ENCODE data around the gene HSF2. TPM values are rescaled to one million over a fixed set of nuclear protein-coding genes. Genes with fewer than 3 reads are reported as not detected.

The HSF2 gene
- total RNA-seq, 2 experiments from 2014 or later: 22.0 to 27.0 TPM

GRCh38 chr6:122401104-122401503 is 1.7 kb downstream of the HSF2 start:
- H3K36me3 Mint-ChIP-seq (ENCODE audit: low read depth): peaks cover 4% of the 10 kb centered on the region
- no peak for DNase-seq
- peak overlapping the region; percentile 97 for H3K4me3 Mint-ChIP-seq
- no peaks in the 10 kb centered on the region for H3K9me3 Mint-ChIP-seq
- no peaks in the 10 kb centered on the region for H3K27me3 Mint-ChIP-seq (ENCODE audit: low read depth)
- peak overlapping the region; percentile 16 for H3K27ac Mint-ChIP-seq
- H3K4me1 Mint-ChIP-seq (ENCODE audit: low read depth): peaks cover 54% of the 10 kb centered on the region
- CTCF ChIA-PET: interaction anchor here (1.0 to 1.3 kb wide), 3 partner anchors 56 to 129 kb away, joined by 3 read pairs; no protein-coding TSS in a partner anchor
- intact Hi-C loops (cut with micrococcal nuclease): no loop called here

GRCh38 chr6:122404444-122404843 is 5.0 kb downstream of the HSF2 start:
- H3K36me3 Mint-ChIP-seq (ENCODE audit: low read depth): peaks cover 14% of the 10 kb centered on the region
- H3K27me3 Mint-ChIP-seq (ENCODE audit: low read depth): no peaks in the 10 kb centered on the region
- intact Hi-C loops (cut with micrococcal nuclease): no loop called here
- H3K4me1 Mint-ChIP-seq (ENCODE audit: low read depth): peaks cover 80% of the 10 kb centered on the region
- no peaks in the 10 kb centered on the region for H3K9me3 Mint-ChIP-seq
- H3K4me3 Mint-ChIP-seq: no peak overlapping the region
- DNase-seq: no peak
- H3K27ac Mint-ChIP-seq: no peak overlapping the region
- CTCF ChIA-PET: interaction anchor here (0.6 kb wide), 1 partner anchor 11 kb away, joined by 4 read pairs; no protein-coding TSS in a partner anchor

DNA sequence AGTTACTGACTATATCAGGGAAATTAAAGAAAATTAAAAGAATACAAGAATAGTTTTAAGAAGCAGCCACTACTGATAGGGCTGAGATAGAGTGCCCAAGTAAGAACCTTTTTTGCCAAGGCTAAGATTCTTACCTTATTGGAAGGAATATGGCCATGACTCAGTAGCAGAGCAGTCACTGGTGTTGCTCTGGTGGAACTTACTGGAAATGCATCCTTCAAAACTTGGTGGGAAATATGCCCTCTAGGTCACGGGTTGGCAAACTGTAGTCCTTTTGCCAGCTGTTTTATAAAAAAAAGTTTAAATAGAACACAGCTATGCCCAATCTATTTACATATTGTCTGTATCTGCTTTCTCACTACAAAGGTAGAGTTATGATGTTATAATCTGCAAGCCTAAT is 6.0 kb downstream of the HSF2 start:
- Mint-ChIP-seq H3K9me3 (no peaks in the 10 kb centered on the region), H3K36me3 (ENCODE audit: low read depth) (peaks cover 14% of the 10 kb centered on the region), H3K4me1 (ENCODE audit: low read depth) (peaks cover 88% of the 10 kb centered on the region), H3K27me3 (ENCODE audit: low read depth) (no peaks in the 10 kb centered on the region), H3K27ac (no peak overlapping the region), H3K4me3 (no peak overlapping the region)
- no peak for DNase-seq
- intact Hi-C loops (cut with micrococcal nuclease): no loop called here
- CTCF ChIA-PET: interaction anchor here (1.0 to 1.1 kb wide), 2 partner anchors 12 to 86 kb away, joined by 3 to 5 read pairs; no protein-coding TSS in a partner anchor

GRCh38 chr6:122406187-122406586 is 6.7 kb downstream of the HSF2 start:
- Mint-ChIP-seq H3K4me1 (ENCODE audit: low read depth) (peaks cover 88% of the 10 kb centered on the region), H3K27ac (no peak overlapping the region), H3K36me3 (ENCODE audit: low read depth) (peaks cover 14% of the 10 kb centered on the region), H3K9me3 (no peaks in the 10 kb centered on the region), H3K4me3 (no peak overlapping the region), H3K27me3 (ENCODE audit: low read depth) (no peaks in the 10 kb centered on the region)
- intact Hi-C loops (cut with micrococcal nuclease): no loop called here
- CTCF ChIA-PET: interaction anchor here (1.0 to 1.1 kb wide), 2 partner anchors 11 to 85 kb away, joined by 3 to 5 read pairs; no protein-coding TSS in a partner anchor
- no peak for DNase-seq

DNA sequence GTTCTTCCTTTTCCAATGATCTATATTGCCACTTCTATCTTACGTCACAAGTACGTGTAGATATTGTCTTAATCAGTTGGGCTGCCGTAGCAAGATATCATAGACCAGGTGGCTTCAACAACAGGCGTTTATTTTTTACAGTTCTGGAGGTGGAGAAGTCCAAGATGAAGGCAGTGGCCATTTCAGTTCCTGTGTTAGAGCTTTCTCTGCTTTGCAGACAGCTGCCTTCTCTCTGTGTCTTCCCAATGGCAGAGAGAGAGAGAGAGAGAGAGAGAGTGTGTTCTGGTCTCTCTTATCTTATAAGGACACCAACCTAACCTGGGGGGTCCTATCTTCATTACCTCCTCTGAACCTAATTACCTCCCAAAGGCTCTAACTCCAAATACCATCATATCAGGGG is 8.3 kb downstream of the HSF2 start:
- H3K27me3 Mint-ChIP-seq (ENCODE audit: low read depth): no peaks in the 10 kb centered on the region
- CTCF ChIA-PET: interaction anchor here (1.0 to 1.3 kb wide), 2 partner anchors 16 to 25 kb away, joined by 3 read pairs; no protein-coding TSS in a partner anchor
- no peak for DNase-seq
- peaks cover 83% of the 10 kb centered on the region for H3K4me1 Mint-ChIP-seq (ENCODE audit: low read depth)
- H3K27ac Mint-ChIP-seq: peak overlapping the region; percentile 98
- no peaks in the 10 kb centered on the region for H3K9me3 Mint-ChIP-seq
- peaks cover 22% of the 10 kb centered on the region for H3K36me3 Mint-ChIP-seq (ENCODE audit: low read depth)
- intact Hi-C loops (cut with micrococcal nuclease): loop anchor here (1.0 to 2.0 kb wide), 4 partner anchors 8 to 64 kb away; partner anchors contain the start of genes HSF2 and SERINC1
- H3K4me3 Mint-ChIP-seq: no peak overlapping the region

- Mint-ChIP-seq H3K27ac (peak overlapping the region; percentile 98), H3K4me3 (peak overlapping the region; percentile 72), H3K9me3 (no peaks in the 10 kb centered on the region), H3K36me3 (ENCODE audit: low read depth) (peaks cover 23% of the 10 kb centered on the region), H3K27me3 (ENCODE audit: low read depth) (no peaks in the 10 kb centered on the region), H3K4me1 (ENCODE audit: low read depth) (peaks cover 81% of the 10 kb centered on the region)
- intact Hi-C loops (cut with micrococcal nuclease): loop anchor here (1.0 to 2.0 kb wide), 4 partner anchors 9 to 63 kb away; partner anchors contain the start of genes HSF2 and SERINC1
- CTCF ChIA-PET: interaction anchor here (0.8 to 1.3 kb wide), 3 partner anchors 16 to 28 kb away, joined by 3 read pairs; no protein-coding TSS in a partner anchor
- no peak for DNase-seq
Observed at GRCh38 chr6:122408240-122408639, 8.8 kb downstream of the HSF2 start.

DNA sequence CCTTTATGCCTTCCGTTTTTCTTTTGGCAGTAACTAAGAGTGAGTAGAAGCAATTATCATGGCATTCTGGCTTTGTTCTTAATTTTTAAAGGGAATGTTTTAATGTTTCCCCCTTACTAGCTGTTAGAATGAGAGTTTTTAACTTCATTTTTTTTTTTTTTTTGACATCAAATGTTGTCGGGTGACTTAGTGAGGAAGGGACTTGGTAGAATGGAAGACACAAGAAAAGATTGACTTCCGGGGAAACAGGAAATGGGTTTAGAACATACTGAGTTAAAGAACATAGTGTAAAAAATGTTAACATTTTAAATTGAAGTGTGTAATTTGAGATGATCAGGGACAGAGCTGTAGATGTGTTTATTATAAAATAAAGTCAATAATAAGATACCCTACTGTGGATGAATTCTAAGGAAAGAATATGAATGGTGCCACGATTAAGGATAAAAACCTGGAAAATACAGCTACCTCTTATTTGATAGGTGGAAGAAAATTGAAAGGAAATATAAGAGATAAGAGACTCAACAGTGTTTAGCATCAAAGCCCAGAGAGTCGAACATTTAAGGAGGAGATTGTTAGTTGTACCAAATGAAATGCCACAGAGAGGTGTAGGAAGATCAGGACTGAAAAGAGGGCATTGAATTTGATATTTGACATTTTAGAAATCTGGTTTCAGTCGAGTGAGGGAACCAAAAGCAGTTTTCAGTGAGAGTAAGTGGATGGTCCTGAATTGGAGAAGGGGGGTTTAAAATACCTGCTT is 9.4 kb downstream of the HSF2 start:
- CTCF ChIA-PET: interaction anchor here (0.8 to 1.3 kb wide), 2 partner anchors 17 to 29 kb away, joined by 3 read pairs; no protein-coding TSS in a partner anchor
- peaks cover 27% of the 10 kb centered on the region for H3K36me3 Mint-ChIP-seq (ENCODE audit: low read depth)

GRCh38 chr6:122412001-122412400 is 12.5 kb downstream of the HSF2 start:
- CTCF ChIA-PET: no interaction called here
- Mint-ChIP-seq H3K27ac (peak overlapping the region; percentile 53), H3K4me3 (no peak overlapping the region), H3K4me1 (ENCODE audit: low read depth) (peaks cover 49% of the 10 kb centered on the region), H3K9me3 (no peaks in the 10 kb centered on the region), H3K36me3 (ENCODE audit: low read depth) (peaks cover 27% of the 10 kb centered on the region), H3K27me3 (ENCODE audit: low read depth) (no peaks in the 10 kb centered on the region)
- no peak for DNase-seq
- intact Hi-C loops (cut with micrococcal nuclease): no loop called here

More for the DNA sequence above, 9.4 kb downstream of the HSF2 start:
- no peaks in the 10 kb centered on the region for H3K27me3 Mint-ChIP-seq (ENCODE audit: low read depth)
- H3K4me3 Mint-ChIP-seq: peak overlapping the region; percentile 72
- H3K4me1 Mint-ChIP-seq (ENCODE audit: low read depth): peaks cover 76% of the 10 kb centered on the region
- H3K27ac Mint-ChIP-seq: peak overlapping the region; percentile 98
- intact Hi-C loops (cut with micrococcal nuclease): loop anchor here (1.0 to 2.0 kb wide), 4 partner anchors 10 to 62 kb away; partner anchors contain the start of genes HSF2 and SERINC1
- DNase-seq: no peak
- no peaks in the 10 kb centered on the region for H3K9me3 Mint-ChIP-seq

GRCh38 chr6:122416825-122417224 is 17.4 kb downstream of the HSF2 start:
- H3K4me3 Mint-ChIP-seq: no peak overlapping the region
- CTCF ChIA-PET: interaction anchor here (1.4 to 2.1 kb wide), 4 partner anchors 9 to 75 kb away, joined by 3 to 5 read pairs (median 4); no protein-coding TSS in a partner anchor
- peaks cover 5% of the 10 kb centered on the region for H3K4me1 Mint-ChIP-seq (ENCODE audit: low read depth)
- no peaks in the 10 kb centered on the region for H3K9me3 Mint-ChIP-seq
- no peak for DNase-seq
- intact Hi-C loops (cut with micrococcal nuclease): loop anchor here (2.0 kb wide), 1 partner anchor 14 kb away; no protein-coding TSS in a partner anchor
- peaks cover 30% of the 10 kb centered on the region for H3K36me3 Mint-ChIP-seq (ENCODE audit: low read depth)
- H3K27ac Mint-ChIP-seq: no peak overlapping the region
- no peaks in the 10 kb centered on the region for H3K27me3 Mint-ChIP-seq (ENCODE audit: low read depth)

GRCh38 chr6:122422003-122422402 is 22.6 kb downstream of the HSF2 start:
- H3K4me1 Mint-ChIP-seq (ENCODE audit: low read depth): peaks cover 20% of the 10 kb centered on the region
- CTCF ChIA-PET: interaction anchor here (0.9 to 1.1 kb wide), 2 partner anchors 9 to 108 kb away, joined by 3 to 4 read pairs; no protein-coding TSS in a partner anchor
- no peaks in the 10 kb centered on the region for H3K9me3 Mint-ChIP-seq
- no peak overlapping the region for H3K27ac Mint-ChIP-seq
- H3K27me3 Mint-ChIP-seq (ENCODE audit: low read depth): no peaks in the 10 kb centered on the region
- H3K36me3 Mint-ChIP-seq (ENCODE audit: low read depth): peaks cover 46% of the 10 kb centered on the region
- no peak for DNase-seq
- intact Hi-C loops (cut with micrococcal nuclease): loop anchor here (2.0 kb wide), 1 partner anchor 13 kb away; no protein-coding TSS in a partner anchor
- no peak overlapping the region for H3K4me3 Mint-ChIP-seq

- Mint-ChIP-seq H3K4me3 (no peak overlapping the region), H3K9me3 (no peaks in the 10 kb centered on the region), H3K27ac (no peak overlapping the region), H3K27me3 (ENCODE audit: low read depth) (no peaks in the 10 kb centered on the region), H3K36me3 (ENCODE audit: low read depth) (peaks cover 47% of the 10 kb centered on the region), H3K4me1 (ENCODE audit: low read depth) (peaks cover 23% of the 10 kb centered on the region)
- CTCF ChIA-PET: interaction anchor here (0.9 to 1.1 kb wide), 2 partner anchors 10 to 107 kb away, joined by 3 to 4 read pairs; no protein-coding TSS in a partner anchor
- DNase-seq: no peak
- intact Hi-C loops (cut with micrococcal nuclease): loop anchor here (2.0 kb wide), 1 partner anchor 14 kb away; no protein-coding TSS in a partner anchor
Observed at GRCh38 chr6:122422614-122423267, 23.3 kb downstream of the HSF2 start.

DNA sequence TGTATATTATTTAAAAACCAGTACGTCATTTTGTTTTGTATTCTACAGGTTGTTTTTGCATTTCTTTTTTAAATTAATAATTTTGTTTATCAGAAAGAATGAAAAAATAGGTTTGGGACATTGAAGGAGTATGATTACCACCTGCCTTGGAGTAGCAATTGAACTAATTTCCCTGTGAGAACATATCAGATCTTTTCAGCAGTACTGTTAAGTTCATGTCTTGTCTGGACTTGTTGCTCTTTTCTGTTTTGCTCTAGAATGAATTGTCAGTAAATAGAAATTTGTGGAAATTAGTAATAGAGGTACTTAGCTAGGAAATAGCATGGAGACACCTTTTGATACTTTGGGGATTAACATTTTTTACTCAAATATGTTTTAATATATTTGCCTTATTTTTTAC is 24.3 kb downstream of the HSF2 start:
- CTCF ChIA-PET: interaction anchor here (1.2 to 1.5 kb wide), 2 partner anchors 10 to 26 kb away, joined by 3 to 4 read pairs; no protein-coding TSS in a partner anchor
- Mint-ChIP-seq H3K27ac (no peak overlapping the region), H3K9me3 (no peaks in the 10 kb centered on the region), H3K27me3 (ENCODE audit: low read depth) (no peaks in the 10 kb centered on the region), H3K4me1 (ENCODE audit: low read depth) (peaks cover 23% of the 10 kb centered on the region), H3K4me3 (no peak overlapping the region), H3K36me3 (ENCODE audit: low read depth) (peaks cover 53% of the 10 kb centered on the region)
- intact Hi-C loops (cut with micrococcal nuclease): loop anchor here (2.0 kb wide), 1 partner anchor 15 kb away; no protein-coding TSS in a partner anchor
- DNase-seq: no peak

All from activated naive CD4-positive, alpha-beta T cell treated with anti-CD3 and anti-CD28 coated beads for 36 hours (primary cell).